ENCODE data around the gene SSTR3. TPM values are rescaled to one million over a fixed set of nuclear protein-coding genes. Genes with fewer than 3 reads are reported as not detected.
A peak's percentile ranks its signal among the peaks of the same experiment; 100 is the strongest.

The SSTR3 gene
- total and polyA plus RNA-seq, 9 of the 15 experiments (the other 6 are each of a cell fraction or from before 2014, with no cell fraction given) = 0.03 TPM; not detected in 8

- in situ Hi-C loops (cut with MboI) (no loop called here), intact Hi-C loops (cut with micrococcal nuclease) (loop anchor here (2.0 to 10.0 kb wide), 3 partner anchors 62 to 414 kb away; no protein-coding TSS in a partner anchor)
- no peaks in the 10 kb centered on the region for H4K20me1 ChIP-seq (replicated peaks; ENCODE audit: control insufficient read depth, insufficient read depth, low read length)
- peak overlapping the region; percentile 86 for H3K4me2 ChIP-seq (ENCODE audit: insufficient read depth, low read length)
- H3K9ac ChIP-seq (ENCODE audit: insufficient read depth in 1 of 2, low read depth in 2 of 2, low read length in 2 of 2) = peak overlapping the region; percentile 84 to 97
- no peaks in the 10 kb centered on the region for H3K9me1 ChIP-seq (ENCODE audit: control insufficient read depth, insufficient read depth, low read length)
- peaks cover 2% of the 10 kb centered on the region; the same call in 1 of the 3 replicates for H3K79me2 ChIP-seq (ENCODE audit: control insufficient read depth, insufficient read depth, low read length)
- H3K36me3 ChIP-seq (ENCODE audit: control insufficient read depth, insufficient read depth, low read length) = no peaks in the 10 kb centered on the region
- FAIRE-seq (peak; percentile 95), ATAC-seq (peak; percentile 98), DNase-seq (ENCODE audit: extremely low read depth in 1 of 4, low spot score in 3 of 4) (peak; percentile 86 to 97 (median 90))
- WGBS (ENCODE audit: insufficient coverage, low coverage, missing lambda C conversion rate) = 2% methylated on average over 28 of the region's 58 CpGs
- no peaks in the 10 kb centered on the region for H3K9me3 ChIP-seq (replicated peaks; ENCODE audit: control insufficient read depth, insufficient read depth, low read depth, low read length)
- H2AFZ ChIP-seq (ENCODE audit: low read depth, low read length) = peak overlapping the region; percentile 99
- ChIA-PET CTCF (ENCODE audit: low intra/inter-chr PET ratio) (interaction anchor here (0.7 to 5.1 kb wide), 6 partner anchors 18 to 199 kb away, joined by 3 to 27 read pairs (median 3); no protein-coding TSS in a partner anchor), POLR2A (interaction anchor here (0.6 to 1.2 kb wide), 7 partner anchors 10 to 428 kb away, joined by 3 to 4 read pairs (median 3); no protein-coding TSS in a partner anchor)
- no peaks in the 10 kb centered on the region for H3K27me3 ChIP-seq (ENCODE audit: control insufficient read depth in 2 of 2, insufficient read depth in 2 of 2, low read length in 2 of 2)
- H3K4me1 ChIP-seq (replicated peaks in 1 of 2; ENCODE audit: control insufficient read depth in 2 of 2, insufficient read depth in 2 of 2, low read length in 2 of 2) = peaks cover 23 to 47% of the 10 kb centered on the region in 2 experiments
- H3K4me3 ChIP-seq = peak overlapping the region; percentile 59
- peak overlapping the region; percentile 75 for H3K27ac ChIP-seq (ENCODE audit: extremely low read depth, low read depth, low read length)
- BruUV-seq (replicated peaks) = TSS peak; percentile 72
- TF ChIP-seq FOS (IDR thresholded peaks at IDR 0.05; ENCODE audit: extremely low read depth, insufficient read length) (no peak), ZFPM2 (CRISPR knock-in tag; IDR thresholded peaks at IDR 0.05) (no peak), DMBX1 (CRISPR knock-in tag; IDR thresholded peaks at IDR 0.05; ENCODE audit: borderline replicate concordance) (0 out of 2 replicates have a peak, but pooled peaks have one; percentile 15), SMAD4 (CRISPR knock-in tag; conservative IDR thresholded peaks at IDR 0.05) (peak; percentile 60; the same call in 1 of the 2 replicates), FOXP1 (CRISPR knock-in tag; IDR thresholded peaks at IDR 0.05) (peak; percentile 86), STAT6 (CRISPR knock-in tag; IDR thresholded peaks at IDR 0.05) (no peak), NUFIP1 (IDR thresholded peaks at IDR 0.05; ENCODE audit: partially characterized antibody) (no peak), CBFA2T3 (IDR thresholded peaks at IDR 0.05) (no peak), JUN (IDR thresholded peaks at IDR 0.05; ENCODE audit: borderline replicate concordance, low read depth, low read length) (peak; percentile 32; the same call in 1 of the 2 replicates), JUN (CRISPR knock-in tag; IDR thresholded peaks at IDR 0.05; ENCODE audit: borderline replicate concordance) (no peak), MCM7 (IDR thresholded peaks at IDR 0.05) (no peak), ZBTB33 (CRISPR knock-in tag; IDR thresholded peaks at IDR 0.05) (peak; percentile 73; the same call in 1 of the 2 replicates), CHCHD3 (CRISPR knock-in tag; IDR thresholded peaks at IDR 0.05) (peak; percentile 72; the same call in 1 of the 2 replicates), TEAD1 (CRISPR knock-in tag; IDR thresholded peaks at IDR 0.05) (no peak), UBTF (IDR thresholded peaks at IDR 0.05; ENCODE audit: borderline replicate concordance in 1 of 2, low read depth in 2 of 2, low read length in 2 of 2) (no peak)
Measured at GRCh38 chr22:37199103-37199759, 13.0 kb downstream of the SSTR3 start.

Measured in K562 (cell line).